K562 (cell line): ENCODE data around the gene TSPOAP1. TPM values are rescaled to one million over a fixed set of nuclear protein-coding genes. Genes with fewer than 3 reads are reported as not detected.

Source experiments
- EWSR1 ChIP-seq: fragments of 450-650 bp; IDR thresholded peaks from 2 replicates; pipeline ENCODE4 v1.6.1; 2018; ENCODE audit warnings: borderline replicate concordance, mild to moderate bottlenecking, low read depth, moderate library complexity; ENCODE audit not compliant: partially characterized antibody
- POLR2G ChIP-seq: fragments of 200-400 bp; formaldehyde crosslinking; IDR thresholded peaks from 2 replicates; pipeline ENCODE4 v1.6.1; 2017; ENCODE audit warnings: low read depth, mild to moderate bottlenecking, antibody characterized with exemption, low read length, moderate library complexity
- SAFB ChIP-seq: fragments of 200-400 bp; formaldehyde crosslinking; IDR thresholded peaks from 2 replicates; pipeline ENCODE4 v1.6.1; 2017; ENCODE audit warnings: low read depth, low read length, borderline replicate concordance
- SREBF2 ChIP-seq: sonication (generic); formaldehyde crosslinking; IDR thresholded peaks from 2 replicates; pipeline ENCODE4 v1.4.0; 2020; ENCODE audit warnings: mild to moderate bottlenecking, missing genetic modification reagents
- TBP ChIP-seq: optimal IDR thresholded peaks from 2 replicates; pipeline ENCODE3; 2011; ENCODE audit warnings: low read depth, low read length, improper control_type of control experiment
- XRCC5 ChIP-seq: fragments of 200-400 bp; formaldehyde crosslinking; IDR thresholded peaks from 2 replicates; pipeline ENCODE4 v1.6.1; 2017; ENCODE audit warnings: low read depth, mild to moderate bottlenecking, low read length
- ZNF134 ChIP-seq: fragments of 250-450 bp; sonication (Bioruptor Pico); conservative IDR thresholded peaks from 2 replicates; pipeline ENCODE4 v1.4.0; 2020
- ZNF583 ChIP-seq: fragments of 250-450 bp; sonication (Bioruptor Pico); IDR thresholded peaks from 2 replicates; pipeline ENCODE4 v1.4.0; 2020
- ZNF79 ChIP-seq: fragments of 250-450 bp; sonication (Bioruptor Pico); IDR thresholded peaks from 2 replicates; pipeline ENCODE4 v1.4.0; 2020; ENCODE audit warnings: low read depth, mild to moderate bottlenecking, moderate library complexity
- polyA plus RNA-seq, 8 experiments: library from polyadenylated mRNA; depleted of rRNA in 4 of 8; stranded (reverse) in 5 of 8; unstranded in 3 of 8; fragments of >200 nt; fragmentation: Nextera tagmentation in 2 of 8; fragmentation: Illumina TruSeq in 1 of 8; extraction: Ambion mirVana in 2 of 8; extraction: Trizol in 1 of 8; gene quantifications; 2 replicates each; pipeline versions ENCODE4 v1.2.1 to v1.2.3, GENCODE V29; 2011 to 2014; ENCODE audit warnings: inconsistent platforms in 1 of 8, missing spikeins in 1 of 8
- total RNA-seq, 7 experiments: library from RNA; depleted of rRNA in 6 of 7; stranded (reverse); fragments of >200 nt in 6 of 7; fragmentation: Illumina TruSeq in 2 of 7; extraction: Trizol in 2 of 7; gene quantifications; 2 replicates each; pipeline versions ENCODE4 v1.2.1 to v1.2.3, GENCODE V29; 2011 to 2021; ENCODE audit warnings: low replicate concordance in 1 of 7
- TF ChIP-seq, protein P1 (sequence below), 2 experiments: IDR thresholded peaks; 2 replicates each; pipeline ENCODE4 v1.6.1; 2012; ENCODE audit warnings: improper control_type of control experiment in 2 of 2, low read depth in 2 of 2, low read length in 2 of 2, borderline replicate concordance in 1 of 2
- TF ChIP-seq, protein P2 (sequence below): fragments of 250-450 bp; sonication (Bioruptor Pico); IDR thresholded peaks from 2 replicates; pipeline ENCODE4 v1.8.0; 2022; ENCODE audit warnings: moderate library complexity, mild to moderate bottlenecking, inconsistent platforms
- TF ChIP-seq, protein P3 (sequence below): fragments of 250-450 bp; sonication (Bioruptor Pico); IDR thresholded peaks from 2 replicates; pipeline ENCODE4 v1.5.1; 2021; ENCODE audit warnings: mild to moderate bottlenecking
- TF ChIP-seq, protein P4 (sequence below): fragments of 200-800 bp; sonication (Bioruptor generic); IDR thresholded peaks from 2 replicates; pipeline ENCODE4 v1.6.1; 2017; ENCODE audit warnings: missing genetic modification characterization, missing compliant biosample characterization
- TF ChIP-seq, protein P5 (sequence below): fragments of 450-650 bp; IDR thresholded peaks from 2 replicates; pipeline ENCODE4 v1.6.1; 2016; ENCODE audit warnings: low read depth, mild to moderate bottlenecking, moderate library complexity
- TF ChIP-seq, protein P6 (sequence below): fragments of 150-350 bp; conservative IDR thresholded peaks from 2 replicates; pipeline ENCODE4 v1.6.1; 2014; ENCODE audit warnings: low read length
- TF ChIP-seq, protein P7 (sequence below): sonication (generic); formaldehyde crosslinking; IDR thresholded peaks from 2 replicates; pipeline ENCODE4 v1.8.0; 2022; ENCODE audit warnings: mild to moderate bottlenecking, missing genetic modification reagents

Gene TSPOAP1
- total and polyA plus RNA-seq, 9 of the 15 experiments (the other 6 are each of a cell fraction or from before 2014, with no cell fraction given): 0.87 to 3.9 (median 1.8) TPM; not detected in 2

DNA sequence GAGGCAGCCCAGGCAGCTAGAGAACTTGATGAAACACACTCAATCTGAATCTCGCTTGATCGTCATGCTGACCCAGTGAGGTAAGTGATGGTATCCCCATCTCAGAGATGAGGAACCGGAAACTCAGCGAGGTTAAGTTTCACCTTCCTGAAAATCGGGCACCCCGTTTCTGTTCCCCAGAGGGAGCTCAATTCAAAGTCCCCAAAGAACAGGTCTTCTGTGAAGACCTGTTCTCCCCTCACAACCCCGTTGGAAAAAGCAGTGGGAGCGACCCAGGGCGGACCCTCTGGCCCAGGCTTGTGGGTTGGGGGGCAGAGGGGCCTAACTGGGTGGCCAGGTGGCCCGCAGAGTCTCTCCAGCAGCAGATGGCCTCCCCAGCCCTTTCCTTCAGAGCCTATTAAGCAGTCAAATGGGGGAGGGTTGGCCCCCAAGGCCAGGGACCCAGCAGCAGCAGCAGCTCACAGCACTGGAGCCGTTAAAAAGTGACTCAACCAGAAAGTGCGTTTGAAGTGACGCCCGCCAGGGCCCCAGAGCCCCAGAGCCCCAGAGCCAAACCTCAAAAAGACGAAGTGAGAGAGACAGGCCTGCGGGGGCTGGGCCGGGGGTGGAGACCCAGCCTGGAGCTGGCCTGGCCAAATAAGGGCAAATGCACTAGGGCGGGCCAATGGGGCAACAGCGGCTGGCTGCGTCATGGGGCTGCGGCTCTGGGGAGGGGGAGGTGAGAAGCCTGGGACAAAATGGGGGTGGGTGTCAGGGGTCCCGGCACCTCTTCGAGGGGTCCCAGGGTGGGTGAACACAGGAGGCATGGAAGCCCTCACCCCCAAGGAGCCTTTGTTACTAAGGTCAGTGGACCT lies 9.2 kb upstream of the TSPOAP1 start (continued):
- TF ChIP-seq, protein P1, sequence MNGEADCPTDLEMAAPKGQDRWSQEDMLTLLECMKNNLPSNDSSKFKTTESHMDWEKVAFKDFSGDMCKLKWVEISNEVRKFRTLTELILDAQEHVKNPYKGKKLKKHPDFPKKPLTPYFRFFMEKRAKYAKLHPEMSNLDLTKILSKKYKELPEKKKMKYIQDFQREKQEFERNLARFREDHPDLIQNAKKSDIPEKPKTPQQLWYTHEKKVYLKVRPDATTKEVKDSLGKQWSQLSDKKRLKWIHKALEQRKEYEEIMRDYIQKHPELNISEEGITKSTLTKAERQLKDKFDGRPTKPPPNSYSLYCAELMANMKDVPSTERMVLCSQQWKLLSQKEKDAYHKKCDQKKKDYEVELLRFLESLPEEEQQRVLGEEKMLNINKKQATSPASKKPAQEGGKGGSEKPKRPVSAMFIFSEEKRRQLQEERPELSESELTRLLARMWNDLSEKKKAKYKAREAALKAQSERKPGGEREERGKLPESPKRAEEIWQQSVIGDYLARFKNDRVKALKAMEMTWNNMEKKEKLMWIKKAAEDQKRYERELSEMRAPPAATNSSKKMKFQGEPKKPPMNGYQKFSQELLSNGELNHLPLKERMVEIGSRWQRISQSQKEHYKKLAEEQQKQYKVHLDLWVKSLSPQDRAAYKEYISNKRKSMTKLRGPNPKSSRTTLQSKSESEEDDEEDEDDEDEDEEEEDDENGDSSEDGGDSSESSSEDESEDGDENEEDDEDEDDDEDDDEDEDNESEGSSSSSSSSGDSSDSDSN (IDR thresholded peaks at IDR 0.05; ENCODE audit: borderline replicate concordance in 1 of 2, low read depth in 2 of 2, low read length in 2 of 2): no peak
- TF ChIP-seq SAFB (no peak), ZNF583 (CRISPR knock-in tag) (no peak), XRCC5 (no peak; the same call in 1 of the 2 replicates), TBP (no peak), POLR2G (peak; percentile 96), ZNF134 (CRISPR knock-in tag) (no peak), SREBF2 (CRISPR knock-in tag) (no peak), ZNF79 (CRISPR knock-in tag) (no peak), EWSR1 (no peak)
- TF ChIP-seq, protein P2, sequence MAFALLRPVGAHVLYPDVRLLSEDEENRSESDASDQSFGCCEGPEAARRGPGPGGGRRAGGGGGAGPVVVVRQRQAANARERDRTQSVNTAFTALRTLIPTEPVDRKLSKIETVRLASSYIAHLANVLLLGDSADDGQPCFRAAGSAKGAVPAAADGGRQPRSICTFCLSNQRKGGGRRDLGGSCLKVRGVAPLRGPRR (CRISPR knock-in tag): no peak
- TF ChIP-seq, protein P3, sequence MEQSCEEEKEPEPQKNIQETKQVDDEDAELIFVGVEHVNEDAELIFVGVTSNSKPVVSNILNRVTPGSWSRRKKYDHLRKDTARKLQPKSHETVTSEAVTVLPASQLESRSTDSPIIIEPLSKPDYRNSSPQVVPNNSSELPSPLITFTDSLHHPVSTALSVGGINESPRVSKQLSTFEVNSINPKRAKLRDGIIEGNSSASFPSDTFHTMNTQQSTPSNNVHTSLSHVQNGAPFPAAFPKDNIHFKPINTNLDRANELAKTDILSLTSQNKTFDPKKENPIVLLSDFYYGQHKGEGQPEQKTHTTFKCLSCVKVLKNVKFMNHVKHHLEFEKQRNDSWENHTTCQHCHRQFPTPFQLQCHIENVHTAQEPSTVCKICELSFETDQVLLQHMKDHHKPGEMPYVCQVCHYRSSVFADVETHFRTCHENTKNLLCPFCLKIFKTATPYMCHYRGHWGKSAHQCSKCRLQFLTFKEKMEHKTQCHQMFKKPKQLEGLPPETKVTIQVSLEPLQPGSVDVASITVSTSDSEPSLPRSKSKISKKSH (CRISPR knock-in tag): no peak
- TF ChIP-seq, protein P4, sequence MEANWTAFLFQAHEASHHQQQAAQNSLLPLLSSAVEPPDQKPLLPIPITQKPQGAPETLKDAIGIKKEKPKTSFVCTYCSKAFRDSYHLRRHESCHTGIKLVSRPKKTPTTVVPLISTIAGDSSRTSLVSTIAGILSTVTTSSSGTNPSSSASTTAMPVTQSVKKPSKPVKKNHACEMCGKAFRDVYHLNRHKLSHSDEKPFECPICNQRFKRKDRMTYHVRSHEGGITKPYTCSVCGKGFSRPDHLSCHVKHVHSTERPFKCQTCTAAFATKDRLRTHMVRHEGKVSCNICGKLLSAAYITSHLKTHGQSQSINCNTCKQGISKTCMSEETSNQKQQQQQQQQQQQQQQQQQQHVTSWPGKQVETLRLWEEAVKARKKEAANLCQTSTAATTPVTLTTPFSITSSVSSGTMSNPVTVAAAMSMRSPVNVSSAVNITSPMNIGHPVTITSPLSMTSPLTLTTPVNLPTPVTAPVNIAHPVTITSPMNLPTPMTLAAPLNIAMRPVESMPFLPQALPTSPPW: peak; percentile 97
- TF ChIP-seq, protein P5, sequence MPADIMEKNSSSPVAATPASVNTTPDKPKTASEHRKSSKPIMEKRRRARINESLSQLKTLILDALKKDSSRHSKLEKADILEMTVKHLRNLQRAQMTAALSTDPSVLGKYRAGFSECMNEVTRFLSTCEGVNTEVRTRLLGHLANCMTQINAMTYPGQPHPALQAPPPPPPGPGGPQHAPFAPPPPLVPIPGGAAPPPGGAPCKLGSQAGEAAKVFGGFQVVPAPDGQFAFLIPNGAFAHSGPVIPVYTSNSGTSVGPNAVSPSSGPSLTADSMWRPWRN: peak; percentile 19; the same call in 1 of the 2 replicates
- TF ChIP-seq, protein P6, sequence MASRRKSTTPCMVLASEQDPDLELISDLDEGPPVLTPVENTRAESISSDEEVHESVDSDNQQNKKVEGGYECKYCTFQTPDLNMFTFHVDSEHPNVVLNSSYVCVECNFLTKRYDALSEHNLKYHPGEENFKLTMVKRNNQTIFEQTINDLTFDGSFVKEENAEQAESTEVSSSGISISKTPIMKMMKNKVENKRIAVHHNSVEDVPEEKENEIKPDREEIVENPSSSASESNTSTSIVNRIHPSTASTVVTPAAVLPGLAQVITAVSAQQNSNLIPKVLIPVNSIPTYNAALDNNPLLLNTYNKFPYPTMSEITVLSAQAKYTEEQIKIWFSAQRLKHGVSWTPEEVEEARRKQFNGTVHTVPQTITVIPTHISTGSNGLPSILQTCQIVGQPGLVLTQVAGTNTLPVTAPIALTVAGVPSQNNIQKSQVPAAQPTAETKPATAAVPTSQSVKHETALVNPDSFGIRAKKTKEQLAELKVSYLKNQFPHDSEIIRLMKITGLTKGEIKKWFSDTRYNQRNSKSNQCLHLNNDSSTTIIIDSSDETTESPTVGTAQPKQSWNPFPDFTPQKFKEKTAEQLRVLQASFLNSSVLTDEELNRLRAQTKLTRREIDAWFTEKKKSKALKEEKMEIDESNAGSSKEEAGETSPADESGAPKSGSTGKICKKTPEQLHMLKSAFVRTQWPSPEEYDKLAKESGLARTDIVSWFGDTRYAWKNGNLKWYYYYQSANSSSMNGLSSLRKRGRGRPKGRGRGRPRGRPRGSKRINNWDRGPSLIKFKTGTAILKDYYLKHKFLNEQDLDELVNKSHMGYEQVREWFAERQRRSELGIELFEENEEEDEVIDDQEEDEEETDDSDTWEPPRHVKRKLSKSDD: no peak
- TF ChIP-seq, protein P7, sequence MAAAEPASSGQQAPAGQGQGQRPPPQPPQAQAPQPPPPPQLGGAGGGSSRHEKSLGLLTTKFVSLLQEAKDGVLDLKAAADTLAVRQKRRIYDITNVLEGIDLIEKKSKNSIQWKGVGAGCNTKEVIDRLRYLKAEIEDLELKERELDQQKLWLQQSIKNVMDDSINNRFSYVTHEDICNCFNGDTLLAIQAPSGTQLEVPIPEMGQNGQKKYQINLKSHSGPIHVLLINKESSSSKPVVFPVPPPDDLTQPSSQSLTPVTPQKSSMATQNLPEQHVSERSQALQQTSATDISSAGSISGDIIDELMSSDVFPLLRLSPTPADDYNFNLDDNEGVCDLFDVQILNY (CRISPR knock-in tag): 0 out of 2 replicates have a peak, but pooled peaks have one; percentile 34
